ENCODE measurements around the gene KIAA1549. TPM values are rescaled to one million over a fixed set of nuclear protein-coding genes. Genes with fewer than 3 reads are reported as not detected.

KIAA1549 gene
- total RNA-seq, 1 donor = 3.3 TPM

GRCh38 chr7:138903859-138904435, 77.2 kb downstream of the KIAA1549 start:
- Histone ChIP-seq H3K27ac (ENCODE audit: low read depth, low read length) (no peak overlapping the region), H3K4me1 (ENCODE audit: insufficient read depth, low read length) (no peaks in the 10 kb centered on the region), H4K20me1 (ENCODE audit: insufficient read depth, low read length) (no peaks in the 10 kb centered on the region), H3K27me3 (ENCODE audit: insufficient read depth, low read length) (no peaks in the 10 kb centered on the region), H2AFZ (ENCODE audit: low read length) (no peak overlapping the region), H3K4me3 (ENCODE audit: insufficient read depth, low read length) (no peak overlapping the region), H3K4me2 (ENCODE audit: insufficient read depth, low read length) (no peak overlapping the region), H3K79me2 (ENCODE audit: insufficient read depth, low read length) (no peaks in the 10 kb centered on the region), H3K9me3 (ENCODE audit: low read depth, low read length) (no peaks in the 10 kb centered on the region), H3K36me3 (ENCODE audit: insufficient read depth, low read length) (peaks cover 4% of the 10 kb centered on the region)
- no peak for TF ChIP-seq CTCF (IDR thresholded peaks at IDR 0.05; ENCODE audit: extremely low read depth, low read depth, low read length)
- no peak for DNase-seq (ENCODE audit: insufficient read length, low spot score, missing footprints)

GRCh38 chr7:138903186-138903820, 77.9 kb downstream of the KIAA1549 start:
- H3K4me3 ChIP-seq (ENCODE audit: insufficient read depth, low read length) = no peak overlapping the region
- no peaks in the 10 kb centered on the region for H3K36me3 ChIP-seq (ENCODE audit: insufficient read depth, low read length)
- no peak overlapping the region for H3K27ac ChIP-seq (ENCODE audit: low read depth, low read length)
- no peaks in the 10 kb centered on the region for H4K20me1 ChIP-seq (ENCODE audit: insufficient read depth, low read length)
- DNase-seq (ENCODE audit: insufficient read length, low spot score, missing footprints) = no peak
- no peaks in the 10 kb centered on the region for H3K4me1 ChIP-seq (ENCODE audit: insufficient read depth, low read length)
- no peaks in the 10 kb centered on the region for H3K79me2 ChIP-seq (ENCODE audit: insufficient read depth, low read length)
- TF ChIP-seq CTCF (IDR thresholded peaks at IDR 0.05; ENCODE audit: extremely low read depth, low read depth, low read length) = no peak
- H2AFZ ChIP-seq (ENCODE audit: low read length) = no peak overlapping the region
- H3K27me3 ChIP-seq (ENCODE audit: insufficient read depth, low read length) = no peaks in the 10 kb centered on the region
- H3K4me2 ChIP-seq (ENCODE audit: insufficient read depth, low read length) = no peak overlapping the region
- H3K9me3 ChIP-seq (ENCODE audit: low read depth, low read length) = no peaks in the 10 kb centered on the region

- no peaks in the 10 kb centered on the region for H3K27me3 ChIP-seq (ENCODE audit: insufficient read depth, low read length)
- no peak overlapping the region for H2AFZ ChIP-seq (ENCODE audit: low read length)
- H3K4me2 ChIP-seq (ENCODE audit: insufficient read depth, low read length) = no peak overlapping the region
- H3K36me3 ChIP-seq (ENCODE audit: insufficient read depth, low read length) = no peaks in the 10 kb centered on the region
- no peaks in the 10 kb centered on the region for H3K4me1 ChIP-seq (ENCODE audit: insufficient read depth, low read length)
- no peaks in the 10 kb centered on the region for H3K9me3 ChIP-seq (ENCODE audit: low read depth, low read length)
- DNase-seq (ENCODE audit: insufficient read length, low spot score, missing footprints) = no peak
- no peak for TF ChIP-seq CTCF (IDR thresholded peaks at IDR 0.05; ENCODE audit: extremely low read depth, low read depth, low read length)
- no peak overlapping the region for H3K27ac ChIP-seq (ENCODE audit: low read depth, low read length)
- no peak overlapping the region for H3K4me3 ChIP-seq (ENCODE audit: insufficient read depth, low read length)
- H4K20me1 ChIP-seq (ENCODE audit: insufficient read depth, low read length) = no peaks in the 10 kb centered on the region
- no peaks in the 10 kb centered on the region for H3K79me2 ChIP-seq (ENCODE audit: insufficient read depth, low read length)
These were observed 79.0 kb downstream of the KIAA1549 start for GRCh38 chr7:138902161-138902560.

GRCh38 chr7:138900035-138900828, 81.0 kb downstream of the KIAA1549 start:
- H3K36me3 ChIP-seq (ENCODE audit: insufficient read depth, low read length) = peaks cover 3% of the 10 kb centered on the region
- no peaks in the 10 kb centered on the region for H3K9me3 ChIP-seq (ENCODE audit: low read depth, low read length)
- no peak overlapping the region for H3K4me2 ChIP-seq (ENCODE audit: insufficient read depth, low read length)
- H3K27me3 ChIP-seq (ENCODE audit: insufficient read depth, low read length) = no peaks in the 10 kb centered on the region
- no peaks in the 10 kb centered on the region for H3K79me2 ChIP-seq (ENCODE audit: insufficient read depth, low read length)
- no peaks in the 10 kb centered on the region for H3K4me1 ChIP-seq (ENCODE audit: insufficient read depth, low read length)
- no peak for TF ChIP-seq CTCF (IDR thresholded peaks at IDR 0.05; ENCODE audit: extremely low read depth, low read depth, low read length)
- H2AFZ ChIP-seq (ENCODE audit: low read length) = no peak overlapping the region
- no peak overlapping the region for H3K4me3 ChIP-seq (ENCODE audit: insufficient read depth, low read length)
- H4K20me1 ChIP-seq (ENCODE audit: insufficient read depth, low read length) = no peaks in the 10 kb centered on the region
- DNase-seq (ENCODE audit: insufficient read length, low spot score, missing footprints) = no peak
- no peak overlapping the region for H3K27ac ChIP-seq (ENCODE audit: low read depth, low read length)

Measured in osteoblast (primary cell).